ENCODE data around the gene ZNF132. TPM values are rescaled to one million over a fixed set of nuclear protein-coding genes. Genes with fewer than 3 reads are reported as not detected.
A peak's percentile ranks its signal among the peaks of the same experiment; 100 is the strongest.

Gene ZNF132
- total RNA-seq, 1 experiment from 2014 or later: 2.6 TPM

- TF ChIP-seq FOXK1 (CRISPR knock-in tag; IDR thresholded peaks at IDR 0.05) (peak; percentile 93), CREB1 (CRISPR knock-in tag; IDR thresholded peaks at IDR 0.05) (no peak), ZNF138 (CRISPR knock-in tag; conservative IDR thresholded peaks at IDR 0.05) (no peak), RORB (CRISPR knock-in tag; IDR thresholded peaks at IDR 0.05) (no peak; the same call in 1 of the 2 replicates), HMGXB4 (CRISPR knock-in tag; IDR thresholded peaks at IDR 0.05) (no peak), NFYB (CRISPR knock-in tag; conservative IDR thresholded peaks at IDR 0.05; ENCODE audit: low read depth) (peak; percentile 85), ZSCAN18 (CRISPR knock-in tag; IDR thresholded peaks at IDR 0.05) (no peak), MYBL2 (CRISPR knock-in tag; IDR thresholded peaks at IDR 0.05) (no peak), MXD4 (CRISPR knock-in tag; IDR thresholded peaks at IDR 0.05; ENCODE audit: borderline replicate concordance) (no peak), CDX4 (CRISPR knock-in tag; IDR thresholded peaks at IDR 0.05; ENCODE audit: borderline replicate concordance) (no peak), CBFB (CRISPR knock-in tag; IDR thresholded peaks at IDR 0.05; ENCODE audit: low read depth) (no peak)
These were observed 27.0 kb upstream of the ZNF132 start, which contains the start of gene ZNF324 (continued) for GRCh38 chr19:58466760-58467589.

GRCh38 chr19:58466089-58466759, 26.3 kb upstream of the ZNF132 start:
- Mint-ChIP-seq H3K4me3 (peak overlapping the region; percentile 73), H3K4me1 (peaks cover 12% of the 10 kb centered on the region), H3K36me3 (no peaks in the 10 kb centered on the region), H3K9me3 (no peaks in the 10 kb centered on the region), H3K27me3 (ENCODE audit: low read depth) (peaks cover 28% of the 10 kb centered on the region), H3K27ac (no peak overlapping the region; the same call in 1 of the 2 replicates)
- CTCF ChIA-PET: interaction anchor here (0.6 to 1.0 kb wide), 4 partner anchors 18 to 728 kb away, joined by 3 to 4 read pairs (median 3); no protein-coding TSS in a partner anchor
- DNase-seq (ENCODE audit: low spot score) (no peak), ATAC-seq (no peak)
- TF ChIP-seq CBFB (CRISPR knock-in tag; IDR thresholded peaks at IDR 0.05; ENCODE audit: low read depth) (no peak), EMX1 (CRISPR knock-in tag; IDR thresholded peaks at IDR 0.05) (no peak), GTF2I (CRISPR knock-in tag; conservative IDR thresholded peaks at IDR 0.05) (0 out of 2 replicates have a peak, but pooled peaks have one; percentile 86)
- POLR2A ChIA-PET: interaction anchor here (1.4 kb wide), 1 partner anchor 53 kb away, joined by 4 read pairs; the partner anchor contains the start of gene ZBTB45

GRCh38 chr19:58460039-58460438, 20.1 kb upstream of the ZNF132 start:
- Mint-ChIP-seq H3K27me3 (ENCODE audit: low read depth) (peaks cover 17% of the 10 kb centered on the region), H3K4me3 (no peak overlapping the region), H3K9me3 (no peaks in the 10 kb centered on the region), H3K27ac (no peak overlapping the region), H3K4me1 (no peaks in the 10 kb centered on the region; the same call in 1 of the 2 replicates), H3K36me3 (no peaks in the 10 kb centered on the region)
- ChIA-PET POLR2A (interaction anchor here (1.1 kb wide), 1 partner anchor 9 kb away, joined by 5 read pairs; the partner anchor contains the start of gene ZNF324B), CTCF (no interaction called here)
- DNase-seq (ENCODE audit: low spot score) (no peak), ATAC-seq (no peak)
- TF ChIP-seq CDX4 (CRISPR knock-in tag; IDR thresholded peaks at IDR 0.05; ENCODE audit: borderline replicate concordance) (no peak), ZNF138 (CRISPR knock-in tag; conservative IDR thresholded peaks at IDR 0.05) (no peak), ZNF532 (CRISPR knock-in tag; IDR thresholded peaks at IDR 0.05; ENCODE audit: borderline replicate concordance) (no peak), FOXJ3 (CRISPR knock-in tag; IDR thresholded peaks at IDR 0.05; ENCODE audit: borderline replicate concordance) (no peak), E2F5 (CRISPR knock-in tag; IDR thresholded peaks at IDR 0.05) (no peak), RORB (CRISPR knock-in tag; IDR thresholded peaks at IDR 0.05) (no peak), EMX1 (CRISPR knock-in tag; IDR thresholded peaks at IDR 0.05) (no peak), RELA (CRISPR knock-in tag; IDR thresholded peaks at IDR 0.05; ENCODE audit: borderline replicate concordance) (no peak), PRRX2 (CRISPR knock-in tag; IDR thresholded peaks at IDR 0.05) (no peak), KAT7 (CRISPR knock-in tag; IDR thresholded peaks at IDR 0.05; ENCODE audit: borderline replicate concordance) (no peak), ZNF317 (CRISPR knock-in tag; IDR thresholded peaks at IDR 0.05; ENCODE audit: borderline replicate concordance, low read depth) (no peak), NR1H2 (CRISPR knock-in tag; IDR thresholded peaks at IDR 0.05) (no peak)
